GM21576 (cell line): ENCODE data around the gene KBTBD8.

ENCODE experiments used
- ATAC-seq: cut with Tn5 transposase; IDR thresholded peaks from one replicate; pipeline ENCODE4 v1.9.1; 2021; ENCODE audit warnings: mild to moderate bottlenecking, moderate library complexity; ENCODE audit not compliant: unreplicated experiment

KBTBD8 gene, protein sequence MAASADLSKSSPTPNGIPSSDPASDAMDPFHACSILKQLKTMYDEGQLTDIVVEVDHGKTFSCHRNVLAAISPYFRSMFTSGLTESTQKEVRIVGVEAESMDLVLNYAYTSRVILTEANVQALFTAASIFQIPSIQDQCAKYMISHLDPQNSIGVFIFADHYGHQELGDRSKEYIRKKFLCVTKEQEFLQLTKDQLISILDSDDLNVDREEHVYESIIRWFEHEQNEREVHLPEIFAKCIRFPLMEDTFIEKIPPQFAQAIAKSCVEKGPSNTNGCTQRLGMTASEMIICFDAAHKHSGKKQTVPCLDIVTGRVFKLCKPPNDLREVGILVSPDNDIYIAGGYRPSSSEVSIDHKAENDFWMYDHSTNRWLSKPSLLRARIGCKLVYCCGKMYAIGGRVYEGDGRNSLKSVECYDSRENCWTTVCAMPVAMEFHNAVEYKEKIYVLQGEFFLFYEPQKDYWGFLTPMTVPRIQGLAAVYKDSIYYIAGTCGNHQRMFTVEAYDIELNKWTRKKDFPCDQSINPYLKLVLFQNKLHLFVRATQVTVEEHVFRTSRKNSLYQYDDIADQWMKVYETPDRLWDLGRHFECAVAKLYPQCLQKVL

DNA sequence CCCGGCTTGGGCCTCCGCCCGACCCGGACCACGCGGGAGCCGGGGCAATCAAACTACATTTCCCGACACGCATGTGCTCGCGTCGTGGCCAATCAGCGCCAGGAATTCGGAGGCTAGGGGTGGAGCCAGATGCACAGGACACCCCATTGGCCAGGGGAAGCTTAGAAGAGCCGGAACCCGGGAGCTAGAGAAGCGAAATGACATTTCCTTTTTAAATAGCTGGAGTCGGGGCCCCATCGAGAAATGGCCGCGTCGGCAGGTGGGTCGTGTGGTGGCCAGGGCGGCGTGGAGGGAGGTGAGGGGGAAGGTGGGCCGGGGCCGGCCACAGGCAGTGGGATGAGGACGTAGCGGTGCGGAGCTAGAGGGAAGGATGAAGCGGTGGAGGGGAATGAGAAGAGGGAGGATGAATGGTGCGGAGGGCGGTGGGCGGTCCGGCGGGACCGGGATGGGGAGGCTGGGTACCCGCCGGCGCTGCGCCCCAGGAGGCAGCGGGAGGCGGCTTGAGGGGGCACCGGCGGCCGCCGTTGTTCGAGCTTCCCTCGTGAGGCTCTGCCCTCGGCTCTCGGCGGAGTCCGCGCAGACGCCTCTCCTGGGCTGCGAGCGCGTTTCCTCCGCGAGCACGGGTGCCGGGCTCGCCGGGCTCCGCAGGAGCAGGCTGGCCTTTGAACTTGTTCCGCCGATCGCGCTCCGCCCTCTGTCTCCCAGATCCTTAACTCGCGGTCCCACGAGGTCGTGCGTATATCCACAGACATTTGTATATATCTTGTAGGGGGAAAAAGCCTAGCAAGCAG is at the start of gene KBTBD8:
Gene KBTBD8 (plus strand): TSS at position 195 of the 791 bp plus-strand sequence. CDS start 49 bp downstream, at position 244.
- ATAC-seq = peak; percentile 91

DNA sequence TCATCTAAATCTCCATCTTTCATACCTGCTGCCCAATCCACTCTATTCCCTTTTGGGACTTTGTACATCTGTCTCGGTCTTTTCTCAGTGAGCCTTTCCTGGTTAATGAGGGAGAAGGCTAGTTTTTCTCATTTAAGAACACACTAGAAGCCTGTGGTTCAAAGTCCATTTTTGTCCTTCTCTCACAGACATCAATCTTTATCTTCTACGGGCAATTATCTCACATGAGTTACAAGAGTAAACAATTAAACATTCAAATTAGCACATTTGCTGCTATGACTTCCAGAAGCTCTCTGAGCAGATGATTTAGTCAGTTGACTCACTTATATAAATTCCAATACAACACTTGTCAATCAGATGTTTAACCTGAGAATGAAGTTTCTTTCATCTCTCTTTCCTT is 49.3 kb upstream of the KBTBD8 start:
- no peak for ATAC-seq

DNA sequence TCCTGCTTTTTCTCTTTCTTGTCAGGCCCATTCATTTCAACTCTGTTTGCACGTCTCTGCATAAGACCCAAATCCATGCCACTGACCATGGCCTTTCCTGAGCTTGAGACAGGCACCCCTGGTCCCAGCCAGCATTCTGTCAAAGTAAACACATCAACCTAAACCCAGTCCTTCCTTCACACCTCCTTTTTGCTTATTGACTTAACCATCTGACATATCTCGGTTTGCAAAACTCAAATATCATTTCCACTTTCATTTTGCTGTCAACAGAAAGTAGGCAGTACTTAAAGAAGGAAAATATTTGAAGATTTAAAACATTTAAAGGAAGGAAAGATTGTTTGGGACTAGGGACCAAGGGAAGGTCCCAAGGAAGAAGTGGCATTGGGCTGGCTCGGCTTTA is 48.2 kb upstream of the KBTBD8 start:
- ATAC-seq = no peak

DNA sequence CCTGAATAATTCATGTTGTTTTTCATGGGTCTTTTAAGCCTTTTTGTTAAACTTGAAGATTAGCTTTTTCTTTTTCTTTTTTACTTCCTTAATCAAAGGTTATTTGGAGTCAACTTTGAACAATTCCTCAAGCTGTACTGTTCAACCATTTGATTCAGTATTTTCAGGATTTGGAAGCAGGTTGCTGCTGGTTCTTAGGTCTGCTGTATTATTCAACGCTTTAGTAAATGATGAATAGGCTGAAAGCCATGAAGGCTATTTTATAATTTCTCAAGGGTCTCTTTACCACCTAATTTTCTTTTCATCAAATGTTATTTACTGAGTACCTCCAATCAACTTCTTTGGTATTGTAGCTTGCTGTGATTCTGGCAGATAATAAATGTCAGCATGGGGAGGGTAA is 45.8 kb upstream of the KBTBD8 start:
- no peak for ATAC-seq

DNA sequence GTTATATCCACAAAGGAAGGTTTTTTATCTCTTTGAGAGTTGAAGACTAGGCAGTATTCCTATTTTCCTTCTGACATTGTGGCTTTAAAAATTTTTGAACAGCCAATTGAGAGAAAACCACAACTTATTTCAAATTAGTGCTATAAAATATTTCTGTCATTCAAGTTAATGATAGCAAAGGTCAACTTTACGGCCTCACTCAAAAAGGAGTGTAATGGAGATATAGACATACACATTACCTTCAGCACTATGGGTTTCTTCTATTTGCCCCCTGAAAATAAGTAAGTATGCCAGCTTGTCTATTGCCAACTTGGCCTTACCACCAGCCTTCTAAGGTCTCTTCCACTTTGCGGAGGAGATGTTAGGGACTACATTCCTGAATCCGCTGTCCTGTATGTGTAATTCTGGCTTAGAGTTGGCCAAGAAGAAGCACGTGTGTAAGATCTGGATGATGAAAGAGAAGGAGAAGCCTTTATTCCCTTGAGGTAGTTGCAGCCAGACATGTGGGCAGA is 44.1 kb upstream of the KBTBD8 start:
- no peak for ATAC-seq

DNA sequence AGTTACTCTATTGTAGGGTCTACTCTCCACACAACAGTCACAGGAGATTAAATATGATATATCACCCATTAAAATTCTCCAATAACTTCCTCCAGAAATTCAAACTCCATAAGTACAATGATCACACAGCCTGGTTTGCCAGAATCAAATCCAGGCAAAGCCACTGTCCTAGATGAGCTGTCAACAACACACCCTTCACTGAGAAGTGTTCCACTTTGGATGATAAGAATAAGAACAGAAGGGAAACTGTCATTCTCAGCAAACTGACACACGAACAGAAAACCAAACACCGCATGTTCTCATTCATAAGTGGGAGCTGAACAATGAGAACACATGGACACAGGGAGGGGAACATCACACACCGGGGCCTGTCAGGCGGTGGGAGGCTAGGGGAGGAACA is 41.4 kb upstream of the KBTBD8 start:
- no peak for ATAC-seq

DNA sequence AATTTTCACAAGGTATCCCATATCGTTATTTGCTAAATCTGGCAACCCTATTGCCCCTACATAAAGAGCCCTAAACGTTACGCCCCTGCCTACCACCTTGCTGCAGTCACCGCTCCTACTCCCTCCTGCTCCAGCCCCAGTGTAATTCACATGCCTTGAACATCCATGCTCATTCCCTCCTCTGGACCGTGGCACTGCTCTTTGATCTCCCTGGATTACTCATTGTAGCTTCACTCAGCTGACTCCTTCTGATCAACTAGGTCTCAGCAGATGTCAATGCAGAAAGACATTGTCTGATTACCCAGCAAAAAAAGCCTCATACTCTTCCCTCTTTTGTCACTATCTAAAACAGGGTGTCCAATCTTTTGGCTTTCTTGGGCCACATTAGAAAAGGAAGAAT is 40.7 kb upstream of the KBTBD8 start:
- no peak for ATAC-seq

DNA sequence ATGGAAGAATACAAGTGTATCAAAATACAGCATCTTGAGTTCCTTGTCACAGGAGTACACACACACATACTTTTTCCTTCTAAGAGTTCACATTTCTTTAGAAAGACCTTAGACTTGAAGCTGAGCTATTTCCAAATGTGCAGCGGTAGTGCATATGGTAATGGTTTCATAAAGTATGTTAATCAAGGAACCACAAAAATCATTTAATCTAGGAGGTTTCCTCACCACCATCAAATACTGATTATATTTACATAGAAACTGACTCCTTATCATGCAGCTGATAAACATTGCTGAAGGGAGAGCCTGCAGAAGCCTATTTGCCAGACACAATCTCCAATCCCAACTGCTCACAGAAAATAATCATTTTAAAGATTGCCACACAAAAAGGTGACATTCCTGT is 40.0 kb upstream of the KBTBD8 start:
- no peak for ATAC-seq

DNA sequence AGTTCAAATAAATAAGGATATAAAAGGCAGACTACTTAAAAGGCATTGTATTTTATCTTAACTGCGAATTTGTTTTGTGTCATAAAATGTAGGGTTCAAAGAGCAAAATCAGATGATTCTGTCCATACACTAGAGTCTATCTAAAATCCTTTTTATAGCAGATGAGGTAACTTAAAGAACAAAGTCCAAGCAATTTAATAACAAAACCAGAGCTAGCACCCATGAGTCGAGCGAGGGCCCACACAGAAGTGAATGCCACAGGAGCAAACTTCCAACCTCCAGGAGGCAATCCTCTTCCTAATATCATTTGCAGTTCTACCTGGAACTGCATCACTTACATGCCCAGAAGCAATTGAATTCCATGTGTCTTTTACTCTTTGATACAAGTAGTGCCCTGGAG is 35.4 kb upstream of the KBTBD8 start:
- ATAC-seq = no peak

DNA sequence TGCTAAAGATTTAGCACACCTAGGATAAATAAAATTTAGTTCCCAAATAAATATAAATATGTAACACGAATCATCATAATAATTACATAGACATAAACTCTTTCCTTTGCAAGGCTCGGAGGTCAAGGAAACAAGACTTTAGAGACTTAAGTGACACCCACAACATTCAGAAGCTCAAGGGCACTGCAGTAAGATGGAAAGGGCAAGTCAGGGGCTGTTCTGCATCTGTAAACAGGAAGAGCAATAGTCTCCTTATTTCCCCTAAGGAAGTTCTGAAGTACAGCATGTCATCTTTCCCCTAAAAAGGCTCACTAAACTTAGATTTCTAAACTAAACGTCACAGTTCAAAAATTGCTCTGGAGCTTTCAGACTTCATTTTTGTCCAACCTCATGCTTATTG is 26.9 kb upstream of the KBTBD8 start:
- no peak for ATAC-seq

DNA sequence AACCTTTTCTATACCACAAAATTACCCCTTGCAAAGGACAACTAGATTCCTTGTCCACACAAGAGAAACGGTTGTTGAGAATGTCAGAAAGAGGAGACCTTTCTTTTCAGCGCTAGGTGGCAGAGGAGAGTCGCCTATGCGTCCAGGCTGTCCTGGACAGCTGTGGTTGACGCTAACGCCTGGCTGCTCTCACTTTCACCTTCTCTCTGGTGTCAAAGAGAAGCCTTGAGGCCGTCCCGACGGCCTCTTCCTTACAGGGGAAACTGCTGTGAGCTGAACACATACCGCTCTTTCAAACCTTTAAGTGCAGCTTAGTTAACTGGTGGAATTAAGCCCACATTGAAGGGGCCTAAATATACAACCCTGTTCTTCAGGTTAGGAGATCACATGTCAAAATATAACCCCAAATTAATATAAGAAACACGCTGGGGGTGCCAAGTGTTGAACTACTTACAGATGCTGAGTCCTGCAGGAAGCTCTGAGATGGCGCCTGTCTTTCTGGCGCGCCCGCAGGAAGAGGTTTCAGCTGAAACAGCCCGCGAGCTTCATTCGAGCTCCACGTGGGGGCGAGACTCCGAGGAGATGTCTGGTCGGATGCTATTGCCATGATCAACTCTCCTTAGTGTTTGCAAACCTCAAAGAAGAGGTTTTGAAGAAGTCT is 26.1 kb upstream of the KBTBD8 start:
- ATAC-seq = peak; percentile 99

DNA sequence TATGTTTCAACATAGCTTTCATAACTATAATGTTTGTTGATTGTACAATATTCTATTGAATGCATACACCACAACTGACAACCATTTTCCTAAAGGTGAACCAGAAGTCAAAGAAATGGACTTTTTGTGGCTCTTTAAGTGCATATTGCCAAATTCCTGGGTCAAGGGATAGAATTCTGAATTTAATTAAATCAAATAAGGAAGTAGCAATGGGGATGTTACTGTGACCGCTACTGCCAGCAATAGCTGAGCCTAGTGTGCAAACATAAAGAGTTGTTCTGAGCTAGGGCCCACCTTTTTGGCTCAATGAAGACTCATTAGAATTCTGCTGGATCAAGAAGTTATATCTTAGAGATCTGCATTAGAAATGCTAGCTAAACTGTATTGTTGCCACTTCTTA is 17.3 kb upstream of the KBTBD8 start:
- no peak for ATAC-seq

DNA sequence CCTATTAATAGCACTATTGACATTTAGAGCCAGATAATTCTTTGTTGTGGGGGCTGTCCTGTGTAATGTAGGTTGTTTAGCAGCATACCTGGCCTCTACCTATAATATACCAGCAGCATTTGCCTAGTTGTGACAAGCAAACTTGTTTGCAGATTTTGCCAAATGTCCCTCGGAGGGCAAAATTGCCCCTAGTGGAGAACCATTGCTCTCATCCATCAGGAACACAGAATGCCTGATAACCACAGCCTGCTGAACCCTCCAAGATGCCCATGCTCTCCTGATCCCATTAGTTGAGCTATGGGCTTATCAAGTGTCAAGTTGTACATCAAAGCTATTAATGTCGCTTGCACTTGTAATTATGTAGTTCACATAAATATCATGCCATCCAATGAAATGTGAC is 15.0 kb upstream of the KBTBD8 start:
- ATAC-seq = no peak

DNA sequence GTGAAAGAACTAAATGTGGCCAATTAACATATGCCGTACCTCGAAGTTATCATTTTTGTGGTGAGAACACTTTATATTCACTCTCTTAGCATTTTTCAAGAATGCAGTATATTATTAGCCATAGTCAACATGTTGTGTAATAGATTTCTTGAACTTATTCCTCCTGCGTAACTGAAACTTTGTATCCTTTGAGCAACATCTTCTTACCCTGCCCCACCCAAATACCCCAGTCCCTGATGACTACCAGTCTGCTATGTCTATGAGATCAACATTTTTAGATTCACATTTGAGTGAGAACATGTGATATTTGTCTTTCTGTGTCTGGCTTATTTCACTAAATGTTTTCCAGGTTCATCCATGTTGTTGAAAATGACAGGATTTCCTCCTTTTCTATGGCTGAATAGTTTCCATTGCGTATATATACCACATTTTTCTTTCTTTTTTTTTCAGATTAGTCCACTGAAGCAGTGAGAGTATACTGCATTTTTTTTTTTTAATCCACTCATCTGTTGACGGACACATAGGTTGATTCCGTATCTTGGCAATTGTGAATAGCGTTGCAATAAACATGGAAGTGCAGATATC is 12.7 kb upstream of the KBTBD8 start:
- ATAC-seq = no peak

DNA sequence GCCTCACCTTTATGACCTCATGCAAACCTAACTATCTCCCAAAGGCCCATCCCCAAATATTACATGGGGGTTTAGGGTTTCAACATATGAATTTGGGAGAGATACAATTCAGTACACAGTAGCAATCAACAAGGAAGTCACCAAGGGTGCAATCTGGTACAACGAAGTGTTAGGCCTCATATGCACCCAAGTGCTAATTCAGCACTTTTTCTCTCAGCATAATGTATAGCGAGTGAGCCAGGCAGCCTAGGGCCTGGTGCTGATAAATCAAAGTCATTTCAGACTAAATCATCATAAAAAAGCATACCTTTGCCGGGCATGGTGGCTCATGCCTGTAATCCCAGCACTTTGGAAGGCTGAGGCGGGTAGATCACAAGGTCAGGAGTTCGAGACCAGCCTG is 11.7 kb upstream of the KBTBD8 start:
- no peak for ATAC-seq

DNA sequence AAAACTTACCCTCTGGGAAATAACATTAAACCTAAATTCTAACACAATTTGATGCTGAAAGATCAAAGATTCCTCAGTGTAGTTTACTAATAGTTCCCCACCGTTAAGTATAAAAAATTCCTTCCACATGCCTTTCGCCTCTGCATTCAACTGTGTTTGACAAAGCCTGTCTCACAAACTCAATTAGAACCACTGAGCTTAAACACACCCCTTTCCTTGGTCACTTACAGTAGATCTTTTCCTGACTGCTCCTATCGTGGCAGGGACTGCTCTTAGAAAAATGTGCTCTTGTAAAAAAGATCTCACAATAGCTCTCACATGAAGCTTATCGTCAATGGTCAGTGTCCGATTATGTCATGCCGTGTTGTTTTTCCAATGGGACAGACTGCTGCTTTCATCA is 8.9 kb upstream of the KBTBD8 start:
- ATAC-seq = no peak

DNA sequence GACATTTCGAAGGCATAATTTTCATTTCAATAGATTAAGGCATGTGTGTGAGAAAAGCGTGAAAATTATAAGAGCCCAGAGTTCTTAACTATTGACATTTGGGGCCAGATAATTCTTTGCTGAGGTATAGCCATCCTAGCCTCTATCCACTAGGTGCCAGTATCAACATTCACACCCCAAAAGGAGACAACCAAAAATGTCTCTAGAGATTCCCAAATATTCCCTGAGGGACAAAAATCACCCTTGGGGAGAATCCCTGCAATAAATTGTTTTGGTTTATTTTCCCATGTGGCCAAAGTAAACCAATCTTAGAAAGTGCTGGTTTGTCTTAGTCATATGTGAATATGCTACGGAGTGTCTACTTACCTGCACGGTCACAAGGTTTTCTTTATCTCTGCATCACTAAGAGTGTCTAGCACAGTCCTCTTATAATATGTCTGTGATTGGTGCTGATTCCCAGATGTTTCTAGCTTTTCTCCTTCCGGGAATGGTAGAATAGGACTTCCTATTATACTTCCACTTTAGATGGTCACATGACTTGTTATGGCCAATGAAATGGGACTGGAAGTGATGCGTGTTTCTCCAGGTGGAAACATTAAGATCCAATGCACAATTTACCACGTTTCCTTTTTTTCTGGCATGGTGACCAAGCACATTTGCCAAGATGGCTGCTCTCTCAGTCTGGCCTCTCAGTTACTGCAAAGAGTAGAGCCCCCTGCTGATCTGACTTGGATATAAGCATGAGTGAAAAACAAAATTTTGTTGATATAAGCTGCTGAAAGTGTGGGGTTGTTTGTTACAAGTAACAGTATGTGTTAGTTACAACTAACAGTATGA is 8.0 kb upstream of the KBTBD8 start:
- ATAC-seq = peak; percentile 74

DNA sequence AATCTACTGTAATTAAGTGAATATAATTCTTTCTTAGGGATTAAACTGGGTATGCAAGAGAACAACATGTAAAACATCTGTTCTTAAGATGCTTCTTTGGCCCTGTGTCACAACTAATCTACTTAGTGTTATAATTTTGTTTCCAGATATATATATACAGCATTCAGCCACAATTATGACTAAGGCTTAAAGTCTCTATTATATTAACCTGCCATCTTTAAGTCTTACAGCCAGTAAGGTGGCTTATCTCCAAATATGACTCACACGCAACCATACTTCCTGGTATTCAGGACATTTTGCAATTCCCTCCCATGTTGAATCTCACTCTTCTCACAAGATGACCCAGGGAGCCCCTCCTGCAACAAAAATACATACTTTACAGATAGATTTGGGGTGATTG is 6.6 kb upstream of the KBTBD8 start:
- no peak for ATAC-seq

DNA sequence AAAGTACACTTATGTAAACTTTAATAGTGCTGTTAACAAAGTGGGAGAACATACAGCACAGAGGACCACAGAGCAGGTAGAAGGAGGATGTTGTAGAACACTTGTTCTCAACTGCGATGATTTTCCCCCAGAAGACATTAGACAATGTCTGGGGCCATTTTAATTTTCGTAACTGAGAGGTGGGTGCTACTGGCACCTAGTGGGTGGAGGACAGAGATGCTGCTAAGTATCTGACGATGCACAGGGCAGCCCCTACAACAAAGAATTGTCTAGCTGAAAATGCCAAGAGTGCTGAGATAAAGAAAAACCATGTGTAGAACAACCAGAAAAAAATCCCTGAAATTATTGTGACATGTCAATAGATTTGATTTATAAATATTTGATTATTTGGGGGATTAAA is 5.0 kb upstream of the KBTBD8 start:
- ATAC-seq = no peak

DNA sequence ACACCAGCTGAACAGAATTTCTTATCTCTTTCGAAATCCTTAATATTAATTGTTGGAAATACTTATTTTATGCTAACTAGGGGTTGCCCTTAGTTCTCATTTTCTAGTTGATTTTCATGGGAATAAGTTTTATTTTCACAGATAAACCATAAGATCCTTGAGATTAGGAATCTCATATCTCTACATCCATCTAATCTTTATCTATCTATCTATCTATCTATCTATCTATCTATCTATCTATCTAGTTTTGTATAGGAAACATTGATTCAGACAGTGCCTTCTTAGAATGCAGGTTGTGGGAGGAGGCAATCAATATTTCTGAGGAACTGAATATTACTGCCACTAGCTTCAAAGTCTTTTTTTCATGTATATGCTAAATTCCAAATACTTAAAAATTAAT is 3.5 kb upstream of the KBTBD8 start:
- ATAC-seq = no peak
